NCI-H146 (cell line): ENCODE results near the gene COG2.
"Not testable (repeated sequence)": the region's sequence is repeated elsewhere in the genome, so short reads cannot be mapped to it uniquely, and the experiment has no call there.

Experiments used
- DNase-seq: peaks from one replicate; lab custom pipeline; 2025; lab: John Stamatoyannopoulos, UW

Gene COG2

GRCh38 chr1:230642263-230642959, at the start of gene COG2:
COG2 (plus strand) TSS chr1:230642481; CDS start chr1:230642607, 126 bp downstream.
- DNase-seq, result peak; percentile 92

GRCh38 chr1:230592848-230593414, 49.4 kb upstream of the COG2 start:
- DNase-seq, result no peak

GRCh38 chr1:230594214-230594773, 48.0 kb upstream of the COG2 start:
- no peak for DNase-seq

GRCh38 chr1:230595181-230595580, 47.1 kb upstream of the COG2 start:
- DNase-seq, result no peak

- no peak for DNase-seq
Measured at GRCh38 chr1:230596306-230596705, 46.0 kb upstream of the COG2 start.

GRCh38 chr1:230598745-230599144, 43.5 kb upstream of the COG2 start:
- no peak for DNase-seq

- DNase-seq, result no peak
Measured at GRCh38 chr1:230599926-230600656, 42.2 kb upstream of the COG2 start.

GRCh38 chr1:230600657-230601400, 41.5 kb upstream of the COG2 start:
- DNase-seq, result not testable (repeated sequence)

GRCh38 chr1:230609208-230609607, 33.1 kb upstream of the COG2 start:
- no peak for DNase-seq

GRCh38 chr1:230610589-230610988, 31.7 kb upstream of the COG2 start:
- peak; percentile 61 for DNase-seq

- DNase-seq, result no peak
Measured at GRCh38 chr1:230611128-230611877, 31.0 kb upstream of the COG2 start.

GRCh38 chr1:230611878-230612235, 30.4 kb upstream of the COG2 start:
- DNase-seq, result no peak

- no peak for DNase-seq
Measured at GRCh38 chr1:230612651-230613050, 29.6 kb upstream of the COG2 start.

- no peak for DNase-seq
Measured at GRCh38 chr1:230614121-230614520, 28.2 kb upstream of the COG2 start.

GRCh38 chr1:230618537-230618936, 23.7 kb upstream of the COG2 start:
- DNase-seq, result no peak

GRCh38 chr1:230620649-230621323, 21.5 kb upstream of the COG2 start:
- DNase-seq, result no peak

- DNase-seq, result no peak
Measured at GRCh38 chr1:230621324-230622030, 20.8 kb upstream of the COG2 start.

GRCh38 chr1:230622151-230622550, 20.1 kb upstream of the COG2 start:
- DNase-seq, result no peak

GRCh38 chr1:230624097-230624713, 18.1 kb upstream of the COG2 start:
- no peak for DNase-seq

- no peak for DNase-seq
Measured at GRCh38 chr1:230626232-230626631, 16.0 kb upstream of the COG2 start.
